Activated B cell treated with CpG ODN at 0.5 μM for 24 hours (primary cell): Measurements from ENCODE around the gene ZNF124. TPM values are rescaled to one million over a fixed set of nuclear protein-coding genes. Genes with fewer than 3 reads are reported as not detected.
"Not testable (repeated sequence)": the region's sequence is repeated elsewhere in the genome, so short reads cannot be mapped to it uniquely, and the experiment has no call there.

Source experiments
- ATAC-seq: fragments of 200-7000 bp; cut with Tn5 transposase; one replicate; pipeline ENCODE4 v1.10.0; 2021; ENCODE audit warnings: low read depth, mild to moderate bottlenecking, moderate library complexity
- CTCF ChIA-PET: fragments of 350-600 bp; sonication (Branson Sonifier 250); formaldehyde crosslinking; loops from one replicate; lab custom pipeline; 2021; ENCODE audit warnings: antibody characterized with exemption; lab: Charles Lee
- POLR2A ChIA-PET: fragments of 350-600 bp; sonication (Branson Sonifier 250); formaldehyde crosslinking; loops from one replicate; lab custom pipeline; 2021; ENCODE audit warnings: antibody characterized with exemption; lab: Charles Lee
- DNase-seq: peaks from one replicate; pipeline ENCODE4 v3.0.0; 2022
- H3K27ac Mint-ChIP-seq: one replicate; pipeline ENCODE4 v1.8.0; 2020; ENCODE audit warnings: mixed read lengths
- H3K27me3 Mint-ChIP-seq: one replicate; pipeline ENCODE4 v1.8.0; 2021; ENCODE audit warnings: mixed read lengths
- H3K36me3 Mint-ChIP-seq: one replicate; pipeline ENCODE4 v1.8.0; 2021; ENCODE audit warnings: low read depth, mixed read lengths
- H3K4me1 Mint-ChIP-seq: one replicate; pipeline ENCODE4 v1.8.0; 2021; ENCODE audit warnings: mixed read lengths
- H3K4me3 Mint-ChIP-seq: one replicate; pipeline ENCODE4 v1.8.0; 2020; ENCODE audit warnings: mild to moderate bottlenecking, mixed read lengths
- H3K9me3 Mint-ChIP-seq: one replicate; pipeline ENCODE4 v1.8.0; 2020; ENCODE audit warnings: mixed read lengths
- CTCF ChIP-seq: fragments of 200-600 bp; IDR thresholded peaks from one replicate; pipeline ENCODE4 v1.8.0; 2022; ENCODE audit warnings: antibody characterized with exemption, mild to moderate bottlenecking
- intact Hi-C: fragments of 100-400 bp; cut with micrococcal nuclease; formaldehyde crosslinking; loops from one replicate; pipeline ENCODE4 v1.15.1; 2024
- total RNA-seq: library from RNA; stranded (reverse); gene quantifications from 2 replicates; pipeline ENCODE4 v1.2.3, GENCODE V29; 2022

ZNF124 gene
- total RNA-seq: 33.7 and 39.1 TPM in 2 replicates

DNA sequence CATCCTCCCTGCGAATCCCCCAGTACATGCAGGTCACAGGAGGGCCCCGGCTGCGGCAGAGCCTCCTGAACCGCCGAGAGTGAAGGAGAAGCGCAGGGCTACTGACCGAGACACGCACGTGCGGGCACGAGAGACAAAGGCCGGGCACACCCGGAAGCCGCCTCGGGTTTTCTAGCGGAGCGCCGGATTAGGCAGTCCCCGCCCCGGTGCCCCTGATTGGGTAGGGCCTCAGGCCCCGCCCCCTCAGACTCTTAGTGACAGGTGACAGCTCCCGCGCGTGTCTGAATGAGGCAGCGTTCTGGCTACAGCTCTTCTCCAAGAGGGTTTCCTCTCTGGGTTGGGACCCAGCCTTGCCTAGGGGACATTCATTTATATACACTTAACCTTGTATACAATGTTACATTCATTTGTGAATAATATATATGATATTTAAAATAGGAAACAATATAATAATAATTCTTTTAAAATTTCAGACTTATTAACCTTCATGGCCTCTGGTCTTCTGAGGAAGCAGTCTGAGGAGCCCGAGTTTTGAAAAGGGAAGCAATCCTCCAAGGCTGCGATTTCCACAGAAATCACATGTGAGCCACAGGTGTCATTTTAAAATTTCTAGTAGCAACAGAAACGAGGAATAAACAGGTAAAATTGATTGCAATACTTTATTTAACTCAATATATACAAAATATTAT, at the start of gene ZNF124:
TSS of gene ZNF124 (minus strand) at position 146 of the 689 bp plus-strand sequence. CDS start at position 3, 143 bp downstream.
- H3K4me1 Mint-ChIP-seq: peaks cover 23% of the 10 kb centered on the region
- peak; percentile 99 for ATAC-seq
- DNase-seq, H3K4me3 Mint-ChIP-seq, POLR2A ChIA-PET, H3K27me3 Mint-ChIP-seq, CTCF ChIA-PET, H3K9me3 Mint-ChIP-seq, H3K27ac Mint-ChIP-seq: not testable (repeated sequence)
- intact Hi-C loops: loop anchor here (2.0 to 5.0 kb wide), 2 partner anchors 39 to 240 kb away; partner anchors contain the start of gene AHCTF1
- peaks cover 14% of the 10 kb centered on the region for H3K36me3 Mint-ChIP-seq

GRCh38 chr1:247220280-247220679, 48.5 kb upstream of the ZNF124 start:
- H3K36me3 Mint-ChIP-seq, ATAC-seq, H3K4me1 Mint-ChIP-seq, H3K27ac Mint-ChIP-seq, CTCF ChIA-PET, DNase-seq, POLR2A ChIA-PET, intact Hi-C loops, H3K4me3 Mint-ChIP-seq: not testable (repeated sequence)
- Mint-ChIP-seq H3K9me3 (peaks cover 12% of the 10 kb centered on the region), H3K27me3 (peaks cover 19% of the 10 kb centered on the region)

DNA sequence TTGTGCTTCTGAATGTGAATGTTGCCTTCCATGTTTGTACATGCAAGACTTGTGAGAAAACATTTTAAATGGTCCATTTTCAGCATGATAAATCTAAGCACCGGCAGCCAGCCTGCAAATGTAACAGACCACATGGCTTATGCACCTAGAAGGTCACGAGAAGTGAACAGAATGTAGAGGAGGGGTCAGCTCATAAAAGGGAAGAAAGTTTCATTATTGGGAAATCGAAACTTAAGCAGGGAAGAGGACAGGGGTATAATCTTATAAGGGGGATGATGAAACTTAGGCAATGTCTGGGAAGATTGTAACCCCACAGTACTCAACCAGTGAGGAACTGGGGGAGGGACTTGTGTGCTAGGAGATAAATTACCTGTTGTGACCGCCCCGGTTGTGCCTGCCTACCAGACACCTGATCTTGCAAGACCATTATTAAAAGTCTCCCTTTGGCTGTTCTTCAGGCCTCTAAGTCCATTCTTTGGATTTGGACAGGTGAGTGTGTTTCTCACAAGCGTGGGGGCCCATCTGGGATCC, 46.4 kb upstream of the ZNF124 start:
- no peaks in the 10 kb centered on the region for H3K9me3 Mint-ChIP-seq
- CTCF ChIA-PET: no interaction called here
- peaks cover 4% of the 10 kb centered on the region for H3K4me1 Mint-ChIP-seq
- no peak overlapping the region for H3K27ac Mint-ChIP-seq
- intact Hi-C loops: no loop called here
- H3K4me3 Mint-ChIP-seq: no peak overlapping the region
- ATAC-seq (no peak), DNase-seq (no peak)
- POLR2A ChIA-PET: no interaction called here
- H3K36me3 Mint-ChIP-seq: no peaks in the 10 kb centered on the region
- TF ChIP-seq CTCF: no peak
- H3K27me3 Mint-ChIP-seq: peaks cover 10% of the 10 kb centered on the region

DNA sequence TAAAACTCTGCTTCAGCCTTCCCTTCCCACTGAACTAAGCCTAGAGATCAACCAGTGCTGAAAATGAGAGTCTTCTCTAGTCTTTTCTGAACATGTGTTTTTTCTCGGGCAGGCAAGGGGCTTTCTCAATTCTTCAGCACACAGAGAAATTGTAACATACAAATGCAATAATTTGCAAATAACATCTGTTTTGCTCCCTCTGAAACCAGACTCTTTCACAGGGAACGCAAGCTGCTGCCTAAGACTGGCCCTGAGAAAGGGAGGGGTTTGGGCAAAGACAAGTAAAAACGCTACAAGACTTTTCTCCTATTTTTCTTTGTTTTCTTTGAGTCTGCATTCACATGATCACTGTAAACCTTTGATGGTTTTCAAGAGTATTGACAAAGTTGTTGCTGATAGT, 44.4 kb upstream of the ZNF124 start:
- POLR2A ChIA-PET: no interaction called here
- peaks cover 7% of the 10 kb centered on the region for H3K27me3 Mint-ChIP-seq
- no peaks in the 10 kb centered on the region for H3K9me3 Mint-ChIP-seq
- intact Hi-C loops: no loop called here
- H3K27ac Mint-ChIP-seq: no peak overlapping the region
- no peak for ATAC-seq
- H3K4me3 Mint-ChIP-seq: no peak overlapping the region
- no peak for TF ChIP-seq CTCF
- H3K4me1 Mint-ChIP-seq: peaks cover 18% of the 10 kb centered on the region
- no peaks in the 10 kb centered on the region for H3K36me3 Mint-ChIP-seq
- no peak for DNase-seq
- CTCF ChIA-PET: no interaction called here

- Mint-ChIP-seq H3K9me3 (no peaks in the 10 kb centered on the region), H3K36me3 (peaks cover 15% of the 10 kb centered on the region), H3K4me1 (peaks cover 44% of the 10 kb centered on the region), H3K27me3 (peaks cover 3% of the 10 kb centered on the region), H3K4me3 (no peak overlapping the region), H3K27ac (peak overlapping the region; percentile 73)
- POLR2A ChIA-PET: no interaction called here
- intact Hi-C loops: loop anchor here (5.0 kb wide), 4 partner anchors 104 to 706 kb away; partner anchors contain the start of genes CNST, SMYD3, TFB2M and ZNF670
- no peak for ATAC-seq
- DNase-seq: no peak
- no peak for TF ChIP-seq CTCF
- CTCF ChIA-PET: interaction anchor here (0.6 to 2.5 kb wide), 2 partner anchors 177 to 356 kb away, joined by 3 to 7 read pairs; no protein-coding TSS in a partner anchor
Observed at GRCh38 chr1:247212627-247213617, 41.1 kb upstream of the ZNF124 start.
